MM.1S (cell line): ENCODE measurements around the gene HSPA2.

Source experiments
- DNase-seq: peaks from one replicate; pipeline ENCODE4 v3.0.0-alpha.2; 2015
- H2AFZ ChIP-seq: fragments of 300-600 bp; sonication (generic); 2 replicates; pipeline ENCODE4 v1.6.0; 2016; ENCODE audit warnings: antibody characterized with exemption, low read length
- H3F3A ChIP-seq: fragments of 300-600 bp; sonication (generic); 2 replicates; pipeline ENCODE4 v1.6.1; 2016; ENCODE audit warnings: mild to moderate bottlenecking, antibody characterized with exemption, low read length, moderate library complexity, mixed read lengths; ENCODE audit not compliant: insufficient read depth
- H3K27ac ChIP-seq: fragments of 300-600 bp; sonication (generic); 2 replicates; pipeline ENCODE4 v1.5.1; 2016; ENCODE audit warnings: mild to moderate bottlenecking, low read length
- H3K27me3 ChIP-seq: fragments of 300-600 bp; sonication (generic); replicated peaks from 2 replicates; pipeline ENCODE4 v1.6.0; 2016; ENCODE audit warnings: low read length; ENCODE audit not compliant: insufficient read depth
- H3K36me3 ChIP-seq: fragments of 300-600 bp; sonication (generic); replicated peaks from 2 replicates; pipeline ENCODE4 v1.6.1; 2016; ENCODE audit warnings: mild to moderate bottlenecking, low read length, mixed read lengths; ENCODE audit not compliant: insufficient read depth
- H3K4me1 ChIP-seq: fragments of 300-600 bp; sonication (generic); 2 replicates; pipeline ENCODE4 v1.6.1; 2016; ENCODE audit warnings: low read length, mixed read lengths
- H3K4me2 ChIP-seq: fragments of 300-600 bp; sonication (generic); 2 replicates; pipeline ENCODE4 v1.6.0; 2016; ENCODE audit warnings: low read depth, low read length
- H3K4me3 ChIP-seq: fragments of 300-600 bp; sonication (generic); 2 replicates; pipeline ENCODE4 v1.5.1; 2016; ENCODE audit warnings: low read length, mixed read lengths
- H3K79me2 ChIP-seq: fragments of 300-600 bp; sonication (generic); 2 replicates; pipeline ENCODE4 v1.6.1; 2016; ENCODE audit warnings: mixed run types, low read length, mixed read lengths
- H3K9ac ChIP-seq: fragments of 300-600 bp; sonication (generic); 2 replicates; pipeline ENCODE4 v1.6.1; 2016; ENCODE audit warnings: low read length, mixed read lengths
- H3K9me2 ChIP-seq: fragments of 300-600 bp; sonication (generic); replicated peaks from 2 replicates; pipeline ENCODE4 v1.6.1; 2016; ENCODE audit warnings: mild to moderate bottlenecking, low read length, mixed read lengths; ENCODE audit not compliant: insufficient read depth
- H3K9me3 ChIP-seq: fragments of 300-600 bp; sonication (generic); replicated peaks from 2 replicates; pipeline ENCODE4 v1.6.1; 2016; ENCODE audit warnings: mild to moderate bottlenecking, low read length, mixed read lengths; ENCODE audit not compliant: insufficient read depth
- H4K20me1 ChIP-seq: fragments of 300-600 bp; sonication (generic); 2 replicates; pipeline ENCODE4 v1.6.1; 2016; ENCODE audit warnings: mild to moderate bottlenecking, low read length, moderate library complexity, mixed read lengths; ENCODE audit not compliant: insufficient read depth
- EZH2 ChIP-seq: fragments of 300-600 bp; sonication (generic); optimal IDR thresholded peaks from 2 replicates; pipeline ENCODE3; 2017; ENCODE audit warnings: low read depth, mild to moderate bottlenecking, antibody characterized with exemption, low read length, mixed read lengths
- EZH2phosphoT487 ChIP-seq: fragments of 300-600 bp; sonication (generic); IDR thresholded peaks from 2 replicates; pipeline ENCODE4 v1.6.1; 2018; ENCODE audit warnings: antibody characterized with exemption, low read length
- TF ChIP-seq, protein P1 (sequence below): fragments of 300-600 bp; sonication (generic); IDR thresholded peaks from 2 replicates; pipeline ENCODE4 v1.5.1; 2016; ENCODE audit warnings: antibody characterized with exemption, low read length, mixed read lengths

HSPA2 gene

DNA sequence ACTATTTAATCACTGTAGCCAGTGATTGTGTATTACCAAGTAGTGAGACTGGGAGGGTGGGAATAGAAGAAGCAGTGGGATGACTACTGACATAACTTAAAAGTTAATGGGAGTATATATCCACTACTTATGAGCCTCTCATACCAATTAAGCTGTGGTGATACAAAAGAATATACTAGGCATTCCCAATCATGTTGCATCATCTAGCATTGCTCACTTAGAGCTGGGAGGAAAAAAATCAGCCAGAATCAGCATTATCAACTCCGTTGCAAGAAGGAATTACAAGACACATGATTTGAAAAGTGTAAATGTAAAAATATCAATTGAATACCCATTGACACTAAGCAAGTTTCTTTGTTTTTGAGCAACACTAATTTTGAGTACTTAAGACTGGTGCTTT is 8.5 kb downstream of the HSPA2 start:
- H3K4me3 ChIP-seq = no peak overlapping the region

GRCh38 chr14:64549791-64550620 is 9.5 kb downstream of the HSPA2 start, which contains the start of gene PPP1R36:
Gene PPP1R36 (plus strand): TSS chr14:64549961. CDS start chr14:64549998, 37 bp downstream.
- Histone ChIP-seq H2AFZ (0 out of 2 replicates have a peak within 1 kb of the TSS, but pooled peaks have one; percentile 38), H3K27me3 (no peaks in the 10 kb centered on the region), H3K36me3 (no peaks in the 10 kb centered on the region), H4K20me1 (no peaks in the 10 kb centered on the region), H3K9me3 (no peaks in the 10 kb centered on the region), H3K9ac (no peak within 1 kb of the TSS), H3K27ac (no peak within 1 kb of the TSS), H3K4me3 (no peak within 1 kb of the TSS), H3K79me2 (no peaks in the 10 kb centered on the region), H3K4me2 (peak within 1 kb of the TSS; percentile 45; the same call in 1 of the 2 replicates), H3F3A (no peaks in the 10 kb centered on the region), H3K4me1 (no peaks in the 10 kb centered on the region), H3K9me2 (no peaks in the 10 kb centered on the region)
- no peak for DNase-seq
- no peak for TF ChIP-seq EZH2
- no peak for TF ChIP-seq EZH2phosphoT487
- TF ChIP-seq, protein P1, sequence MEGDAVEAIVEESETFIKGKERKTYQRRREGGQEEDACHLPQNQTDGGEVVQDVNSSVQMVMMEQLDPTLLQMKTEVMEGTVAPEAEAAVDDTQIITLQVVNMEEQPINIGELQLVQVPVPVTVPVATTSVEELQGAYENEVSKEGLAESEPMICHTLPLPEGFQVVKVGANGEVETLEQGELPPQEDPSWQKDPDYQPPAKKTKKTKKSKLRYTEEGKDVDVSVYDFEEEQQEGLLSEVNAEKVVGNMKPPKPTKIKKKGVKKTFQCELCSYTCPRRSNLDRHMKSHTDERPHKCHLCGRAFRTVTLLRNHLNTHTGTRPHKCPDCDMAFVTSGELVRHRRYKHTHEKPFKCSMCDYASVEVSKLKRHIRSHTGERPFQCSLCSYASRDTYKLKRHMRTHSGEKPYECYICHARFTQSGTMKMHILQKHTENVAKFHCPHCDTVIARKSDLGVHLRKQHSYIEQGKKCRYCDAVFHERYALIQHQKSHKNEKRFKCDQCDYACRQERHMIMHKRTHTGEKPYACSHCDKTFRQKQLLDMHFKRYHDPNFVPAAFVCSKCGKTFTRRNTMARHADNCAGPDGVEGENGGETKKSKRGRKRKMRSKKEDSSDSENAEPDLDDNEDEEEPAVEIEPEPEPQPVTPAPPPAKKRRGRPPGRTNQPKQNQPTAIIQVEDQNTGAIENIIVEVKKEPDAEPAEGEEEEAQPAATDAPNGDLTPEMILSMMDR = no peak

More for the DNA sequence above, 8.5 kb downstream of the HSPA2 start:
- Histone ChIP-seq H4K20me1 (no peaks in the 10 kb centered on the region), H3F3A (no peaks in the 10 kb centered on the region), H3K27ac (no peak overlapping the region), H3K79me2 (no peaks in the 10 kb centered on the region), H3K27me3 (no peaks in the 10 kb centered on the region), H3K9me2 (no peaks in the 10 kb centered on the region), H2AFZ (no peak overlapping the region), H3K9me3 (no peaks in the 10 kb centered on the region), H3K4me2 (no peak overlapping the region), H3K4me1 (no peaks in the 10 kb centered on the region), H3K36me3 (no peaks in the 10 kb centered on the region), H3K9ac (no peak overlapping the region)
- DNase-seq = no peak
- TF ChIP-seq EZH2 (no peak), EZH2phosphoT487 (no peak)
- TF ChIP-seq, protein P1 = no peak

DNA sequence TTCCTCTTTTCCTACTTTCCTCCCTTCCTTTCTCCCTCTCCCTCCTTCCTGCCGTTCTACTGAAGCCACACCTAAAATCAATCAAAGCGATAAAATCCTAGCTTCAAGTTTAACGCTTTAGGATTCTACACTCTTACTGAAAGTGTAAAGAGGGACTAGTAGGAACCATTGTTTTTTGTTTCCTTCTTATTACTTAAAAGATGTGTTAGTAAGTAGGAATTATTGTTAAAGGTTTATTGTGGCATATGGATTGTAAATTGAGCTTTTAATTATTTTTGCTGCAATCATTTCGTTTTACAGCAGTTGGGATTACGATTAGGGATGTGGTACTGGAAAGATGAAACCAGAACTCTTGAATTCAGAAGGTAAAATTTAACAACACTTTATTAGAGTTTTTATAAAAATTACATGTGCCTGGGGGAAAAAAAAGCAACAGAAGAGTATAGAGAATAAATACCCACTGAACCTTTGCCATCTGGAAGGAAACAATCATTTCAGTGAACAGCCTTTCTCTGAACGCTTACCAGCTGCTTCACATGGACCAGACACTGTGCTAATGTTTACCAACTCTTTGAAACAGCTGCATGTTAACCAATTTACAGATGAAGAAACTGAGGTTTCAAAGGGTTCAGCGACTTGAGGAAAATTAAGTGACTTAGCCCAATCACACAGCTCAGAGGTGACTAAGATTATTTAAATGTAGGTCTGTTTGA is 10.2 kb downstream of the HSPA2 start:
- no peak overlapping the region for H2AFZ ChIP-seq
- DNase-seq = no peak
- no peaks in the 10 kb centered on the region for H3K27me3 ChIP-seq
- H3K4me3 ChIP-seq = no peak overlapping the region
- TF ChIP-seq, protein P1 = no peak
- TF ChIP-seq EZH2phosphoT487 = no peak
- TF ChIP-seq EZH2 = no peak
- no peaks in the 10 kb centered on the region for H3K4me1 ChIP-seq
- no peaks in the 10 kb centered on the region for H3K79me2 ChIP-seq
- H3K27ac ChIP-seq = no peak overlapping the region
- no peak overlapping the region for H3K9ac ChIP-seq
- no peaks in the 10 kb centered on the region for H3K9me2 ChIP-seq
- H3K36me3 ChIP-seq = no peaks in the 10 kb centered on the region
- H3K4me2 ChIP-seq = no peak overlapping the region
- no peaks in the 10 kb centered on the region for H4K20me1 ChIP-seq
- H3F3A ChIP-seq = no peaks in the 10 kb centered on the region
- H3K9me3 ChIP-seq = no peaks in the 10 kb centered on the region
